Limb (tissue), 2 donors: ENCODE data around the gene FPR2.
"Not testable (repeated sequence)": the region's sequence is repeated elsewhere in the genome, so short reads cannot be mapped to it uniquely, and the experiment has no call there.

ENCODE experiments used
- DNase-seq, 2 donors: peaks; one replicate each; pipeline ENCODE4 v3.0.0-alpha.2; 2016; ENCODE audit errors: extremely low spot score in 2 of 2

FPR2 gene

DNA sequence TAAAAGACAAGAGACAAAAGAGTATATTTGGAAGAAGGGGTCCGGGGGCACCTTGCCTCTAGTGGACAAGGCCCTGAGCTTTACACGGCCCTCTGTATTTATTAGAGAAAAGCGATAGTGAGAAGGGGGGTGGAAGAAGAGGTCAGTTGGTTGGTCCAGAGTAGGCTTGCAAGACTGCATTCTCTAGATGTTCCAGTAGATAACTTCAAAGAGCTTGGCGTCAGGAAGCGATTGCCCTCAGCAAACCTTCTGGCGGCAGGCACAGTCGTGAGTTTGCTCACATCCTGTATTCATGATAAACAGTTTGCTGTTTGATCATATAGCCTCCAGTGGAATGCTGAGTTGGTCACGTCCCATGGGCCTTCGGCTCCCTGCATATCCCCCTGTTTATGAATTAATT is 43.8 kb downstream of the FPR2 start:
- not testable (repeated sequence) for DNase-seq

DNA sequence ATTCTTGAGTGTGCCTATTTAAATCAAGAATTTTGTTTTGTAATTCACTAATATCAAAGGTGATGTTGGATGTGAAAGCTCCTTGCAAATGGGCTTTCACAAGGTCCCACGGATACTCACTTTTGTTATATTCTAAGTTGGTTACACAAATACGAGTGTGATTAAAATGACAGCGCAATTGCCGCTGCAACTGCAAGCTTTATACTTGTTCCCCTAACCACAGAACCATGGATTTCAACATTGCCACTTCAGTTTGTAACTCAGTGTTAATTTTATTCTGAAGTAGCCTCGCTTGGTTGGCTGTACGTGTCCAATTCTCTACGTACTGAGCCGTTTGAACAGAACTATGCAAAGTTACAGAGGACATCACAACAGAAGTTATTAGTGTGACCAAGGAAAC is 44.4 kb downstream of the FPR2 start:
- not testable (repeated sequence) for DNase-seq

DNA sequence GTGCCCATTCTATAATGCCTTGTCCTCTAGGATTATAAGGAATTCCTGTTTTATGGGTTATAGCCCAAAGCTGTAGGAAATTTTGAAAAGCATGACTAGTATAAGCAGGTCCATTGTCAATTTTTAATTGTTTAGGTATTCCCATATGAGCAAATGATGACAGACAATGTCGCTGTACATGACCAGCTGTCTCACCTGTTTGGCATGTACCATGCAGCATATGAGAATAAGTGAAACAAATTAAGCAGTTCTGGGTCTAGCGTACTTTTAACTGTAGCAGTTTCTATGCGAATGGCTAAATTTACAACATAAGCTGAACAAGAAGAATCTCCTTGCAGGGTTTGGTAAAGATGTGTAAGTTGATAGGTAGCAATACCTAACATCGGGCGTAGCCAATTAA is 45.6 kb downstream of the FPR2 start:
- not testable (repeated sequence) for DNase-seq

DNA sequence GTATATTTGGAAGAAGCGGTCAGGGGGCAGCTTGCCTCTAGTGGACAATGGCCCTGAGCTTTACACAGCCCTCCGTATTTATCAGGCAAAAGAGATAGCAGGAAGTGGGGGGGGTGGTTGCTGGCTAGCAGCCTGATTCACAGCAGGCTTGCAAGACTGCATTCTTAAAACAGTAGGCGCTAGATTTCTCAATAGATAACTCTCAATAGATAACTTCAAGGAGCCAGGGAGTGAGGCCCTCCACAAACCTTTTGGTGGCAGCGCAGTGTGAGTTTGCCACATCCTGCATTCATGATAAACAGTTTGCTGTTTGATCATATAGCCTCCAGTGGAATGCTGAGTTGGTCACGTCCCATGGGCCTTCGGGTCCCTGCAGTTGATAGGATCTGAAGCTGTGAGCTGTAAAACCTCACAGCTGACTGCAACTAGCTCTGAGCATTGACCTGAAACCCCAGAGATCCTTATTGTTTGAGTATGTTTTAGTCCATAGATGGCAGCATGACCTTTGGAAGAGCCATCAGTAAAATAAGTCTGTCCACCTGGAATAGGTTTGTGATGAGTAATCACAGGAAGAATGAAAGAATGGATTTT is 46.2 kb downstream of the FPR2 start:
- DNase-seq, result no peak

DNA sequence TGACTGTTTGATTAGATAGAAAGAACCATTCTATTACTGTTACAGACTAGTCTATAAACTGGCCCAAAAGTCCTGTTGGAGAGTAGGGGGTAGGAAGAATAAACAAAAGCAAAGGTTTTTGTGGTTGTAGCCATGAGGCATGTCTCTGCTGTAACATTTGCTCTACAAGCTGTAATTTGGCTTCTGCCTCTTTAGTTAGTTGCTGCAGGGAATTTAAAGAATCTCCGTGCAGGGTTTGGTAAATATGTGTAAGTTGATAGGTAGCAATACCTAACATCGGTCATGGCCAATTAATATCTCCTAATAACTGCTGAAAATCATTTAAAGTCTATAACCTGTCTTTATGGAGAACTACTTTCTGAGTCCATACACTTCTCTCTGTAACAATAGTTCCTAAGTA is 46.9 kb downstream of the FPR2 start:
- DNase-seq, result no peak

DNA sequence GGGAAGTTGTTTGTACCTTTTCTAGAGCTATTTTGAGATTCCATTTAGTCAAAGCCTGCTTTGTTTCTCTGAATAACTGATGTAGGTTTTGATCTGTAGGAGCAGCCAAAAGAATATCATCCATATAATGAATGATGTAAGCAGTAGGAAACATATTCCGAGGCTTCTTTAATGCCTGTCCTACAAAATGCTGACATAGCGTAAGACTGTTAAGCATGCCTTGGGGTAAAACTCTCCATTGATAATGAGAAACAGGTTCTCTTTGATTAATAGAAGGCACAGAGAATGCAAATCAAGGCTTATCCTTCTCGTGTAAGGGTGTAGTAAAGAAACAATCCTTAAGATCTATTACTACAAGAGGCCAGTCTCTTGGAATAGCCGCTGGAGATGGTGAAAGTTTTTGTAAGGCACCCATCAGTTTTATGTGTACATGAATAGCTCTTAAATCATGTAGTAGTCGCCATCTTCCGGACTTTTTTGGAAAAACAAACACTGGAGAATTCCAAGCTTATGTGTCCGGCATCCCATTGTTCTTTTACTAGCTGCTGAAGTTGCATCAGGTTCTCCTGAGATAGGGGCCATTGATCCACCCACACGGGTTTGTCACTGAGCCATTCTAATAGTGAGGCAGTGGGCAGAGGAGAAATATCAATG is 47.5 kb downstream of the FPR2 start:
- DNase-seq, result no peak

DNA sequence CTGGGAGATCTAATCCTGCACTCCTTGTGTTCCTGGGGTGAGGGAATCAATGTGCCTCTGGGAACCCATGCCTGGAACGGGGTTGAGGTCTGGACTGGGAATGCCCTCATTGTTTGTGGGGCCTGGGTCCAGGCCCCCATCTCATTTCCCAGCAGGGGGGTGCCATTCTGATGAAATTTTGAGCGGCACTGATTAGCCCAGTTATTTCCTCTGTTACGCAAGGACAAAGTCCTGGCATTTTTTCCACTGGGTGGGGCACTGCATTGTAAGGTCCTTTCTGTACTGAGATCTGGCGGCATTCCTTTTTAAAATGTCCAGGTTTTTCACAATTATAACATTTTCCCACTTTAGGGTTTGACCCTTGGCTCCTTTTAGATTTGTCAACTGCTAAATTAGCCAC is 48.8 kb downstream of the FPR2 start:
- DNase-seq, result no peak

DNA sequence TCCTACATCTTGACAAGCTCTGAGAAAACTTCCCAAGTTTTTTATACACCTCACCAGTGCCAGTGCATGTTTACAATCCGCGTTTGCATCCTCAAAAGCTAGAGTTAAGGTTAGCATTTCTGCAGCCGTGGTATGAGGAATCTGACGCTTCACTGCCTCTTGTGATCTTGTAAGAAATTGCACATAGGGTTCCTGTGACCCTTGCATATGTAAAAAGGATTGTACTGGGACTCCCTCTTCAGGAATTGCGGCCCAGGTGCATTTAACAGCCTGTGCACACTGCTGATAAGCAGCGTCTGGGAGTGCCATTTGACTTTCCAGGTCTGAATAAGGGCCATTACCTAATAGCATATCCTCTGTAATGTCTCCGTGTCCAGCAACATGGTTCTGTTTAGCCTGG is 49.2 kb downstream of the FPR2 start:
- DNase-seq, result no peak

DNA sequence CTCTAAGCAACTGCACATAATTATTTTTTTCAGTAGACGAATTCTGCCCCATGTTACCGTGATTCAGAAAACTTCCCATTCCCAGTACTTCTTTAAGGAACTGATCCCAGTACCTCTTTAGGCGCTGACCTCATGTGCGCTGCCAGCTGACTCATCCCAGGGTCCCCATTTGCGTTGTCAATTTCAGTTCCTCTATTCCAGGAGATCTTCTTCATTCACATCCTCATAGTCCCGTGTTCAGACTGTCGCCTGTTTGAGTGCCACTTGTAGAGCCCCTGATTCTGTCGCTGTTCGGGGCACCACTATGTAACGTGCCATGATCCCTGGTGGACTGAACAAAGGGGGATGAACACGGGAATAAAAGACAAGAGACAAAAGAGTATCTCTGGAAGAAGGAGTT is 50.4 kb downstream of the FPR2 start:
- no peak for DNase-seq

DNA sequence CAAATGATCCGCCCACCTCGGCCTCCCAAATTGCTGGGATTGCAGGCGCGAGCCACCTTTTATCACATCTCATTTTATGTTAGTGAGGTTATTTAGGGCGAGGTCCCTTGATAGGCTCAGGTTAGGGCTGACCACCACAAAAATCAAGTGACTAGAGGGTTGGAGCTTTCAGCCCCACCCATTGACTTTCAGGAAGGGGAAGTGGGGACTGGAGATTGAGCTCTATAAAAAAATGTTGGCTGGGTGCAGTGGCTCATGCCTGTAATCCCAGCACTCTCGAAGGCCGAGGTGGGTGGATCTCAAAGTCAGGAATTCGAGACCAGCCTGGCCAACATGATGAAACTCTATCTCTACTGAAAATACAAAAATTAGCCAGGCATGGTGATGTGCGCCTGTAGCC is 54.1 kb downstream of the FPR2 start:
- no peak for DNase-seq

DNA sequence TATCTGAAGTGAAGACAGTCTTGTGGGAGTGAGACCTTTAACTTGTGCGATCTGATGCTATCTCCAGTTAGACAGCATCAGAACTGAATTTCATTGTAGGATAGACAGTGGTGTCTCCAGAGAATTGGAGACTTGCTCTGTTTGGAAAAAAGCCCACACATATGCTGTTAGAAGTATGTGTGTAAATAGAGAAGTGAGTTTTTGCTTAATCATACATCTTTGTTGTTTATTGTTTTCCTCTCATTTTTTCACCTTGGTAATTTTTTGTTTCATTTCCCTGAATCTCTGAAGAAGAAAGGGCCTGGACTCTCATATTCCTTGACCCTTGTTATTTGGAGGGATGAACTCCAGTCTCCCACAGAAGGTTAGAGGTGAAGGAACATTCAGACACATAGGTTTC is 55.7 kb downstream of the FPR2 start:
- DNase-seq, result no peak

DNA sequence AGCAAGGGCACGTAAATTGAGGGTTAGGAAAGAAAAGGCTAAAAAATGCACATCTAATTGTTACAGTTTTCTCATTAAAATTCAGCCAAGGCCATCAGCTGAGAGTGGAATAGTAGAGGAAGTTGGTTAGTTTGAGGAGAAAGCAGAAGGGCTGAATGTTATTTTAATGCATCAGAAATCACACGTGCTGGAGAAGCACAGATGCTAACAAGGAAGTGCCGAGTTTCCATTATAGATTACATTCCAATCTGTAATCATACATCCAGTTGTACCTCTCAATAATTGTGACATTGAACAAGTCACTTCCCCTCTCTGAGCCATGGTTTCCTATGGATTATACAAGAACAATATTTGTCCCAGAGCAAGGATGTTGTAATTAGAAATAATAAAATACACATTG is 59.0 kb downstream of the FPR2 start:
- no peak for DNase-seq
